AG10803 (cell line): ENCODE measurements around the gene HMHB1.
"Not testable (repeated sequence)": the region's sequence is repeated elsewhere in the genome, so short reads cannot be mapped to it uniquely, and the experiment has no call there.

Source experiments
- DNase-seq: peaks from one replicate; pipeline ENCODE4 v3.0.0; 2010; ENCODE audit warnings: low read depth
- H3K4me3 ChIP-seq: 2 replicates; pipeline ENCODE4 v1.5.1; 2011; ENCODE audit warnings: mild to moderate bottlenecking, low read length, control low read depth
- CTCF ChIP-seq: conservative IDR thresholded peaks from 2 replicates; pipeline ENCODE4 v1.5.1; 2011; ENCODE audit warnings: mild to moderate bottlenecking, low read length, control low read depth, inconsistent platforms

Gene HMHB1

GRCh38 chr5:143801252-143801939 is 10.6 kb upstream of the HMHB1 start:
- DNase-seq: no peak
- no peak for TF ChIP-seq CTCF
- no peak overlapping the region for H3K4me3 ChIP-seq

DNA sequence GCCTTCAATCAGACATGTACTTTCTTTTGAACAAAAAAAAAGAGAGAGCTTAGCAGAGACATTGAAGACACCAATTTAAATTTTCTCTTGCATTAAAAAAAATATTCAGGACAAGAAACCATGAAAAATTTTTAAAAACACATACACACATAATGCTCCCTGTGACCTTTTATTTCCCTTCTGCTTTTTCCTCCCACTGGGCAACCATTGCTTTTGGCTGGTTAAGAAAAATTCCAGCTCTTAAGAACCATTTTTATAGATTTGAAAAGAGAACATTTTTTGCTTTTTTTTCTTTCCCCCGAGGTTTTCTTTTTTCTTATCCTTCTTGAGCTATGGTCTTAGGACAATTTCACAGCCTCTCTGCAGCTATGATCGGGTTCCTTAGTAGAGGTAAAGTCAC is 6.1 kb upstream of the HMHB1 start:
- no peak overlapping the region for H3K4me3 ChIP-seq
- TF ChIP-seq CTCF: no peak
- no peak for DNase-seq

- DNase-seq: no peak
- H3K4me3 ChIP-seq: no peak overlapping the region
- TF ChIP-seq CTCF: no peak
Observed at GRCh38 chr5:143806579-143806978, 5.4 kb upstream of the HMHB1 start.

- TF ChIP-seq CTCF: no peak
- DNase-seq: no peak
- H3K4me3 ChIP-seq: no peak overlapping the region
Observed at GRCh38 chr5:143807401-143807800, 4.6 kb upstream of the HMHB1 start.

DNA sequence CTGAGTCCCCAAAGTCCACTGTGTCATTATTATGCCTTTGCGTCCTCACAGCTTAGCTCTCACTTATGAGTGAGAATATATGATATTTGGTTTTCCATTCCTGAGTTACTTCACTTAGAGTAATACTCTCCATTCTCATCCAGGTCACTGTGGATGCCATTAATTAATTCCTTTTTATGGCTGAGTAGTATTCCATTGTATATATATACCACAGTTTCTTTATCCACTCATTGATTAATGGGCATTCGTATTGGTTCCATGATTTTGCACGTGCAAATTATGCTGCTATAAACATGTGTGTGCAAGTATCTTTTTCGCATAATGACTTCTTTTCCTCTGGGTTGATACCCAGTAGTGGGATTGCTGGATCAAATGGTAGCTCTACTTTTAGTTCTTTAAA is 4.4 kb downstream of the HMHB1 start:
- not testable (repeated sequence) for DNase-seq

DNA sequence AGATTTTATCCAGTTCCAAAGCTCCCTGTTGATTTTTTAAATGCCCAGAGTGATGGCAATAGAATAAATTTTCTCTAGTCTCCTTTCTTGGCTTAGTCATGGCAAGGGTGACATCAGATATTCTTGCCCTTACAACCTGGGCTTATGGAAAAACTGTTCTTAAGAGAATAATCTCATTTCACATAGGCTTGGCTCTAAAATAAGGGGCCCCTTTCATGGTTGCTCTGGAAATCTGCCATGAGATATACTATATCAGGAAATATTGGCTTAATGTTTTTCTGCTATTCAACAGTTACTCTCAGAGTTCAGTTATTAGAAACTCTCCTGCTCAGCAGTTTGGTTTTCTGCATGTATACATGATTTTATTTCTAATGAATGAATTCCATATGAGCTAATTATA is 7.8 kb downstream of the HMHB1 start:
- DNase-seq: no peak
- no peak overlapping the region for H3K4me3 ChIP-seq
- no peak for TF ChIP-seq CTCF

More for the DNA sequence above, 4.4 kb downstream of the HMHB1 start:
- not testable (repeated sequence) for H3K4me3 ChIP-seq

DNA sequence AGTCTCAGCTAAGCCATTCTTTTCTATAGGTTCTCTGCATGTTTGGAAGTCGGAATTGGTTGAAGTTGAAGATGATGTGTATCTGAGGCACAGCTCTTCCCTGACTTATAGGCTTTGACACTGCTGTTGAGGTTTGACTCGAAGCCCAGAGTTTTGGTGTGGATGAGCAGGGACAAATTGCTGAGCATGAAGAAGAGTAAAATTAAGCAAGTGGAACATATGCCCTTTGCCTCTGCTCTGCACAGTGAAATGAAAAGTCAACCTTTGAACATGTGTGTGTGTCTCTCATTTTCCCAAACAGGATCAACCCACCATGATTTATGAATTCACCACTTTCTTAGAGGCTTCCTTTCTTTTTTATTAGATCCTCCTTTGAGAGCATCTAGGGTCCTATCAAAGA is 8.5 kb downstream of the HMHB1 start:
- no peak overlapping the region for H3K4me3 ChIP-seq
- DNase-seq: peak; percentile 50
- no peak for TF ChIP-seq CTCF
